MM.1S (cell line): ENCODE data around the gene ABCC1.

Experiments
- DNase-seq: peaks from one replicate; pipeline ENCODE4 v3.0.0-alpha.2; 2015
- H2AFZ ChIP-seq: fragments of 300-600 bp; sonication (generic); 2 replicates; pipeline ENCODE4 v1.6.0; 2016; ENCODE audit warnings: antibody characterized with exemption, low read length
- H3F3A ChIP-seq: fragments of 300-600 bp; sonication (generic); 2 replicates; pipeline ENCODE4 v1.6.1; 2016; ENCODE audit warnings: mild to moderate bottlenecking, antibody characterized with exemption, low read length, moderate library complexity, mixed read lengths; ENCODE audit not compliant: insufficient read depth
- H3K27ac ChIP-seq: fragments of 300-600 bp; sonication (generic); 2 replicates; pipeline ENCODE4 v1.5.1; 2016; ENCODE audit warnings: mild to moderate bottlenecking, low read length
- H3K27me3 ChIP-seq: fragments of 300-600 bp; sonication (generic); replicated peaks from 2 replicates; pipeline ENCODE4 v1.6.0; 2016; ENCODE audit warnings: low read length; ENCODE audit not compliant: insufficient read depth
- H3K36me3 ChIP-seq: fragments of 300-600 bp; sonication (generic); replicated peaks from 2 replicates; pipeline ENCODE4 v1.6.1; 2016; ENCODE audit warnings: mild to moderate bottlenecking, low read length, mixed read lengths; ENCODE audit not compliant: insufficient read depth
- H3K4me1 ChIP-seq: fragments of 300-600 bp; sonication (generic); 2 replicates; pipeline ENCODE4 v1.6.1; 2016; ENCODE audit warnings: low read length, mixed read lengths
- H3K4me2 ChIP-seq: fragments of 300-600 bp; sonication (generic); 2 replicates; pipeline ENCODE4 v1.6.0; 2016; ENCODE audit warnings: low read depth, low read length
- H3K4me3 ChIP-seq: fragments of 300-600 bp; sonication (generic); 2 replicates; pipeline ENCODE4 v1.5.1; 2016; ENCODE audit warnings: low read length, mixed read lengths
- H3K79me2 ChIP-seq: fragments of 300-600 bp; sonication (generic); 2 replicates; pipeline ENCODE4 v1.6.1; 2016; ENCODE audit warnings: mixed run types, low read length, mixed read lengths
- H3K9ac ChIP-seq: fragments of 300-600 bp; sonication (generic); 2 replicates; pipeline ENCODE4 v1.6.1; 2016; ENCODE audit warnings: low read length, mixed read lengths
- H3K9me2 ChIP-seq: fragments of 300-600 bp; sonication (generic); replicated peaks from 2 replicates; pipeline ENCODE4 v1.6.1; 2016; ENCODE audit warnings: mild to moderate bottlenecking, low read length, mixed read lengths; ENCODE audit not compliant: insufficient read depth
- H3K9me3 ChIP-seq: fragments of 300-600 bp; sonication (generic); replicated peaks from 2 replicates; pipeline ENCODE4 v1.6.1; 2016; ENCODE audit warnings: mild to moderate bottlenecking, low read length, mixed read lengths; ENCODE audit not compliant: insufficient read depth
- H4K20me1 ChIP-seq: fragments of 300-600 bp; sonication (generic); 2 replicates; pipeline ENCODE4 v1.6.1; 2016; ENCODE audit warnings: mild to moderate bottlenecking, low read length, moderate library complexity, mixed read lengths; ENCODE audit not compliant: insufficient read depth
- EZH2 ChIP-seq: fragments of 300-600 bp; sonication (generic); optimal IDR thresholded peaks from 2 replicates; pipeline ENCODE3; 2017; ENCODE audit warnings: low read depth, mild to moderate bottlenecking, antibody characterized with exemption, low read length, mixed read lengths
- EZH2phosphoT487 ChIP-seq: fragments of 300-600 bp; sonication (generic); IDR thresholded peaks from 2 replicates; pipeline ENCODE4 v1.6.1; 2018; ENCODE audit warnings: antibody characterized with exemption, low read length
- TF ChIP-seq, protein P1 (sequence below): fragments of 300-600 bp; sonication (generic); IDR thresholded peaks from 2 replicates; pipeline ENCODE4 v1.5.1; 2016; ENCODE audit warnings: antibody characterized with exemption, low read length, mixed read lengths

Gene ABCC1

DNA sequence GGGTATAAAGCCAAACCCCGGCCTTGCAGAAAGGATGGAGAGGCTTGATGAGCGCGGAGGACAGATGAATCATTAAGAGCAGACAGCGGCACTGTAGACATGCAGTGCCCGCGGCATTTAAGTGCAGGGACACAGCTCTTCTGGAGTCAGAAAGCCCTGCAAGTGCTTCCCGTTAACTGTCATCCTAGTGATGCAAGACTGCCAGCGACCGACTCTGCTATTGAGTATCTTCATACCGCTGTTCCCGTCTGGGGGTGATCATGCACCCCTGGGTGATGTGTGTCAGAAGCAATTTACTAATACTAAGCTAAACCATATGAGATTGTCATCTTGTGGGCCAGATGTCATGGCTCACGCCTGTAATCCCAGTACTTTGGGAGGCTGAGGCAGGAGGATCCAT is 172.8 kb downstream of the ABCC1 start:
- no peaks in the 10 kb centered on the region for H3K36me3 ChIP-seq
- no peak for DNase-seq

DNA sequence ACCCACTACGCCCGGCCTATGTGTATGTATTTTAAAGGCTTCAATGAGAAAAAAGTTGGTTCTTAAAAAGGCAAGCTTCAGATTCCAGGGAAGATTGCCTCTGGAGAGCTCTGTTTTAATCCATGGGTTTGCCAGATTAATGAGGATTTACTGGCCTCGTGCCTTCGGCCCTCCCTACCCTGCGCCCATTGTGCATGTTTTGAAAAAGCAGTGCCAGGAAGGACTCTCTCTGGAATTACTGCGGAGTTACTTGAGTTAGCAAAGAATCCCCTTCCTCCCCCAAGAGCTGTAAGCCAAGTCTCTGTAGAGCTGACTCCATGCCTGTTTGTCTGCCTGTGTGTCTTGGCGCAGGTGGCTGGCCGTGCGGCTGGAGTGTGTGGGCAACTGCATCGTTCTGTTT is 175.0 kb downstream of the ABCC1 start:
- TF ChIP-seq, protein P1, sequence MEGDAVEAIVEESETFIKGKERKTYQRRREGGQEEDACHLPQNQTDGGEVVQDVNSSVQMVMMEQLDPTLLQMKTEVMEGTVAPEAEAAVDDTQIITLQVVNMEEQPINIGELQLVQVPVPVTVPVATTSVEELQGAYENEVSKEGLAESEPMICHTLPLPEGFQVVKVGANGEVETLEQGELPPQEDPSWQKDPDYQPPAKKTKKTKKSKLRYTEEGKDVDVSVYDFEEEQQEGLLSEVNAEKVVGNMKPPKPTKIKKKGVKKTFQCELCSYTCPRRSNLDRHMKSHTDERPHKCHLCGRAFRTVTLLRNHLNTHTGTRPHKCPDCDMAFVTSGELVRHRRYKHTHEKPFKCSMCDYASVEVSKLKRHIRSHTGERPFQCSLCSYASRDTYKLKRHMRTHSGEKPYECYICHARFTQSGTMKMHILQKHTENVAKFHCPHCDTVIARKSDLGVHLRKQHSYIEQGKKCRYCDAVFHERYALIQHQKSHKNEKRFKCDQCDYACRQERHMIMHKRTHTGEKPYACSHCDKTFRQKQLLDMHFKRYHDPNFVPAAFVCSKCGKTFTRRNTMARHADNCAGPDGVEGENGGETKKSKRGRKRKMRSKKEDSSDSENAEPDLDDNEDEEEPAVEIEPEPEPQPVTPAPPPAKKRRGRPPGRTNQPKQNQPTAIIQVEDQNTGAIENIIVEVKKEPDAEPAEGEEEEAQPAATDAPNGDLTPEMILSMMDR, result no peak
- TF ChIP-seq EZH2phosphoT487 (no peak), EZH2 (no peak)
- H3K27ac ChIP-seq, result no peak overlapping the region

More for the DNA sequence above, 172.8 kb downstream of the ABCC1 start:
- no peaks in the 10 kb centered on the region for H3F3A ChIP-seq
- H3K4me3 ChIP-seq, result no peak overlapping the region
- H3K79me2 ChIP-seq, result no peaks in the 10 kb centered on the region
- H3K27ac ChIP-seq, result no peak overlapping the region
- H3K9me3 ChIP-seq, result no peaks in the 10 kb centered on the region
- H4K20me1 ChIP-seq, result no peaks in the 10 kb centered on the region
- H3K4me1 ChIP-seq, result no peaks in the 10 kb centered on the region
- no peak overlapping the region for H3K4me2 ChIP-seq
- no peaks in the 10 kb centered on the region for H3K27me3 ChIP-seq
- H2AFZ ChIP-seq, result no peak overlapping the region
- no peak overlapping the region for H3K9ac ChIP-seq
- no peaks in the 10 kb centered on the region for H3K9me2 ChIP-seq
- TF ChIP-seq EZH2 (no peak), EZH2phosphoT487 (no peak)
- TF ChIP-seq, protein P1, result no peak

DNA sequence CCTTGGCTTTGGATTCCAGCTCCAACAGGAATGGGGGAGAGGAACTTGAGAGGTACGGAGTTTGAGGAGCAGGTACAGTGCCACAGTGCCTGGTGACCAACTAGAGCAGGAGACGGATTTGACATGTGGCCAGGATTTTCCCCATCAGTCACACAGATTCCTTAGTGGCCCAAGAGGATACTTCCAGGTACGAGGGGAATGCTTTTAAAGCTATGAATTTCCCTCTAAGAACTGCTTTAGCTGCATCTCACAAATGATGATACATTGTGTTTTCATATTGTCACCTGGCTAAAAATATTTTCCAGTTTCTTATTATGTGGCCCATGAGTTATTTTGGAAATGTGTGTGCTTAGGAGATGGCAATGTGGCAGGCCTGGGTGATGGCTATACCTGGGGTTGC is 175.6 kb downstream of the ABCC1 start:
- no peaks in the 10 kb centered on the region for H3K9me2 ChIP-seq
- no peak overlapping the region for H2AFZ ChIP-seq
- H3F3A ChIP-seq, result no peaks in the 10 kb centered on the region
- H3K27me3 ChIP-seq, result no peaks in the 10 kb centered on the region
- no peak for TF ChIP-seq EZH2
- no peak for TF ChIP-seq EZH2phosphoT487
- TF ChIP-seq, protein P1, result no peak
- no peak overlapping the region for H3K4me2 ChIP-seq
- H3K36me3 ChIP-seq, result no peaks in the 10 kb centered on the region
- no peak overlapping the region for H3K9ac ChIP-seq
- H3K9me3 ChIP-seq, result no peaks in the 10 kb centered on the region
- H3K79me2 ChIP-seq, result no peaks in the 10 kb centered on the region
- H3K27ac ChIP-seq, result no peak overlapping the region
- H3K4me1 ChIP-seq, result no peaks in the 10 kb centered on the region
- no peak for DNase-seq
- H4K20me1 ChIP-seq, result no peaks in the 10 kb centered on the region
- H3K4me3 ChIP-seq, result no peak overlapping the region

More for the DNA sequence above, 175.0 kb downstream of the ABCC1 start:
- H3K4me2 ChIP-seq, result no peak overlapping the region
- no peak overlapping the region for H2AFZ ChIP-seq
- H3K27me3 ChIP-seq, result no peaks in the 10 kb centered on the region
- no peak for DNase-seq
- H3K36me3 ChIP-seq, result no peaks in the 10 kb centered on the region
- H3K4me3 ChIP-seq, result no peak overlapping the region
- H3K9me3 ChIP-seq, result no peaks in the 10 kb centered on the region
- no peak overlapping the region for H3K9ac ChIP-seq
- no peaks in the 10 kb centered on the region for H3K9me2 ChIP-seq
- H3K4me1 ChIP-seq, result no peaks in the 10 kb centered on the region
- H4K20me1 ChIP-seq, result no peaks in the 10 kb centered on the region
- H3F3A ChIP-seq, result no peaks in the 10 kb centered on the region
- H3K79me2 ChIP-seq, result no peaks in the 10 kb centered on the region
